Gastrocnemius medialis (tissue), 4 donors: ENCODE data around the gene DPP10. TPM values are rescaled to one million over a fixed set of nuclear protein-coding genes. Genes with fewer than 3 reads are reported as not detected.

Experiments
- ATAC-seq, 2 donors: fragments of 150-250 bp; one replicate each; pipeline ENCODE4 v1.9.1; 2016
- DNase-seq, 2 donors: peaks; one replicate each; pipeline ENCODE4 v3.0.0-alpha.2; 2019
- H3K27ac ChIP-seq, 4 donors: fragments of 200-600 bp; sonication (generic); 1 replicate in 1 of 4; 2 replicates in 3 of 4; pipeline ENCODE4 v1.5.1; 2016 to 2018; ENCODE audit warnings: mild to moderate bottlenecking in 2 of 4, moderate library complexity in 1 of 4
- H3K27me3 ChIP-seq, 3 donors: fragments of 200-600 bp; sonication (generic) in 2 of 3; 1 replicate in 1 of 3; 2 replicates in 2 of 3; pipeline versions ENCODE4 v1.5.1 to v1.6.0; 2016 to 2019; ENCODE audit warnings: mild to moderate bottlenecking in 1 of 3, moderate library complexity in 1 of 3
- H3K36me3 ChIP-seq, 2 donors: fragments of 200-600 bp; sonication (generic) in 1 of 2; one replicate each; pipeline ENCODE4 v1.5.1; 2017 to 2018
- H3K4me1 ChIP-seq, 2 donors: fragments of 200-600 bp; sonication (generic) in 1 of 2; one replicate each; pipeline ENCODE4 v1.5.1; 2016 to 2017; ENCODE audit warnings: mild to moderate bottlenecking in 2 of 2
- H3K4me3 ChIP-seq, 4 donors: fragments of 200-600 bp; sonication (generic) in 3 of 4; 1 replicate in 1 of 4; 2 replicates in 3 of 4; pipeline ENCODE4 v1.5.1; 2016 to 2019; ENCODE audit warnings: mild to moderate bottlenecking in 2 of 4
- H3K9me3 ChIP-seq, 3 donors: fragments of 200-600 bp; sonication (generic) in 2 of 3; 1 replicate in 1 of 3; 2 replicates in 2 of 3; pipeline ENCODE4 v1.5.1; 2016 to 2019
- POLR2A ChIP-seq, 2 donors: fragments of 450-650 bp; IDR thresholded peaks; one replicate each; pipeline ENCODE4 v1.6.1; 2017; ENCODE audit warnings: antibody characterized with exemption in 2 of 2, mild to moderate bottlenecking in 2 of 2, moderate library complexity in 2 of 2
- in situ Hi-C, 4 donors: fragments of 200-750 bp; cut with MboI; loops; one replicate each; pipeline versions ENCODE4 v1.15.0 to v1.8.0; 2017; ENCODE audit warnings: low sequenced_read_pairs in 4 of 4
- intact Hi-C: fragments of 100-400 bp; cut with DNase I; formaldehyde crosslinking; loops from one replicate; pipeline ENCODE4 v1.15.1; 2023; ENCODE audit warnings: low total_unique reads
- total RNA-seq, 4 donors: library from RNA; depleted of rRNA; stranded (reverse); fragments of >200 nt; gene quantifications; one replicate each; pipeline versions ENCODE4 v1.1.0 to v1.2.3, GENCODE V29; 2016
- TF ChIP-seq, protein P1 (sequence below), 5 experiments: fragments of 450-650 bp in 3 of 5; fragments of 200-600 bp in 2 of 5; sonication (generic) in 2 of 5; IDR thresholded peaks in 4 of 5; conservative IDR thresholded peaks in 1 of 5; 1 replicate in 4 of 5; 2 replicates in 1 of 5; pipeline ENCODE4 v1.5.1; 2016 to 2019; ENCODE audit warnings: antibody characterized with exemption in 5 of 5, mild to moderate bottlenecking in 3 of 5, moderate library complexity in 3 of 5

DPP10 gene
- total RNA-seq, 4 donors from 2014 or later: not detected

DNA sequence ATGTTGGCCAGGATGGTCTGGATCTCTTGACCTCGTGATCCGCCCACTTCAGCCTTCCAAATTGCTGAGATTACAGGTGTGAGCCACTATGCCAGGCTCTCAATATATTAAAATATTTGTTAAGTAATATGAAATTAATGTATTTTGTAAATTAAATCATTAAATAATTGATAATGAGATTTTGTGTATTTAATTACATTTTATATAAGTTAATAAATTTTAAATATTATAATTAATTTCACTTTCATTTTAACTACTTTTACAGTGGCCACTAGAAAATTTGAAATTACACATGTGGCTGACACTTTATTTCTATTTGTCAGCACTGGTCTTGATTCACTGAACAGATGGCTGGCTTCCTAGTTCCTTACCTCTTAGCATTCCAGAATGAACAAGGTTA is 102.6 kb downstream of the DPP10 start:
- no peak for ATAC-seq
- in situ Hi-C loops (no loop called here), intact Hi-C loops (no loop called here)
- Histone ChIP-seq H3K4me1 (no peaks in the 10 kb centered on the region), H3K27ac (no peak overlapping the region), H3K9me3 (no peaks in the 10 kb centered on the region), H3K27me3 (no peaks in the 10 kb centered on the region), H3K4me3 (no peak overlapping the region), H3K36me3 (no peaks in the 10 kb centered on the region)
- TF ChIP-seq, protein P1, sequence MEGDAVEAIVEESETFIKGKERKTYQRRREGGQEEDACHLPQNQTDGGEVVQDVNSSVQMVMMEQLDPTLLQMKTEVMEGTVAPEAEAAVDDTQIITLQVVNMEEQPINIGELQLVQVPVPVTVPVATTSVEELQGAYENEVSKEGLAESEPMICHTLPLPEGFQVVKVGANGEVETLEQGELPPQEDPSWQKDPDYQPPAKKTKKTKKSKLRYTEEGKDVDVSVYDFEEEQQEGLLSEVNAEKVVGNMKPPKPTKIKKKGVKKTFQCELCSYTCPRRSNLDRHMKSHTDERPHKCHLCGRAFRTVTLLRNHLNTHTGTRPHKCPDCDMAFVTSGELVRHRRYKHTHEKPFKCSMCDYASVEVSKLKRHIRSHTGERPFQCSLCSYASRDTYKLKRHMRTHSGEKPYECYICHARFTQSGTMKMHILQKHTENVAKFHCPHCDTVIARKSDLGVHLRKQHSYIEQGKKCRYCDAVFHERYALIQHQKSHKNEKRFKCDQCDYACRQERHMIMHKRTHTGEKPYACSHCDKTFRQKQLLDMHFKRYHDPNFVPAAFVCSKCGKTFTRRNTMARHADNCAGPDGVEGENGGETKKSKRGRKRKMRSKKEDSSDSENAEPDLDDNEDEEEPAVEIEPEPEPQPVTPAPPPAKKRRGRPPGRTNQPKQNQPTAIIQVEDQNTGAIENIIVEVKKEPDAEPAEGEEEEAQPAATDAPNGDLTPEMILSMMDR (IDR thresholded peaks at IDR 0.05 in 4 of 5, conservative IDR thresholded peaks at IDR 0.05 in 1 of 5): no peak
- no peak for TF ChIP-seq POLR2A (IDR thresholded peaks at IDR 0.05)
- DNase-seq: no peak

DNA sequence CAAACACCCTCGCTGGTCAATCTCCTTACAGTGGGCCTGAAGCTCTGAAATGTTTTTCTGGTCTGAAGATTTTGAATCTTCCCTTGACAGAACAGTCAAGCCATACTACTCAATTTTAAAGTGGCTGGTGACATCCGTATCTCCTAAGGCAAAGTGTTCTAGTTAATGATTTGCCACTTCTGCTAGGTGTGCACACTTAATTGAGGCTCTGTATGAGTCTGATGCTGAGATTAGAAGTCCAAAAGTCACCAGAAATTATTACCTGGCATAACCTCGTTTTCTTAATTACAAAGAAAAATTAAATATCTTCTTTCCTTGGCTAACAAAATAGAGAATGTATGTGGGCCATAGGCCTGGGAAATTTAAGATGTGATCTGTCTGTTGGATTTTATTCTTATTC is 104.1 kb downstream of the DPP10 start:
- in situ Hi-C loops: no loop called here
- TF ChIP-seq POLR2A (IDR thresholded peaks at IDR 0.05): no peak
- TF ChIP-seq, protein P1 (IDR thresholded peaks at IDR 0.05 in 4 of 5, conservative IDR thresholded peaks at IDR 0.05 in 1 of 5): no peak
- H3K4me1 ChIP-seq: no peaks in the 10 kb centered on the region
- no peak for DNase-seq
- H3K36me3 ChIP-seq: no peaks in the 10 kb centered on the region
- no peak overlapping the region for H3K4me3 ChIP-seq
- H3K27me3 ChIP-seq: no peaks in the 10 kb centered on the region
- no peak for ATAC-seq
- no peaks in the 10 kb centered on the region for H3K9me3 ChIP-seq
- intact Hi-C loops: no loop called here
- H3K27ac ChIP-seq: no peak overlapping the region

DNA sequence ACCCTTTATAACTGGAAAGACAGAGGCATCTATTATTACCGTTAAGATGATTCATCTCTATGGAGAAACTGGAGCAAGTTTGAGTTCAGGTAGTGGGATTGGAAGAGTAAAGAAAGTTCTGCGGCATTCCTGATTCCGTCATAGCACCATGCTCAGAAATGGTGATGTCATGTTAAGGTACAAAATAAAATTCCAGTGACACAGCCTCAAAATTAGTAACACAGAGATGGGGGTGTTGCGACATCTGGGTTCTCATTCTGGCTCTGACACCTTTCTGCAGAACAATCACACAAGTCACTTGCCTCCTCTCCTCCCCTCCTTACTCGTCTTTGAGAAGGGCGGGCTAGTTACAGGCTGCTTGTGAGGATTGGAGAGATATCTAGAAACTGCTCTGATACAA is 105.7 kb downstream of the DPP10 start:
- in situ Hi-C loops: no loop called here
- Histone ChIP-seq H3K4me3 (no peak overlapping the region), H3K27ac (no peak overlapping the region), H3K9me3 (no peaks in the 10 kb centered on the region), H3K4me1 (no peaks in the 10 kb centered on the region), H3K36me3 (no peaks in the 10 kb centered on the region), H3K27me3 (no peaks in the 10 kb centered on the region)
- TF ChIP-seq POLR2A (IDR thresholded peaks at IDR 0.05): no peak
- TF ChIP-seq, protein P1 (IDR thresholded peaks at IDR 0.05 in 4 of 5, conservative IDR thresholded peaks at IDR 0.05 in 1 of 5): no peak
- intact Hi-C loops: no loop called here
- DNase-seq: no peak
- no peak for ATAC-seq

DNA sequence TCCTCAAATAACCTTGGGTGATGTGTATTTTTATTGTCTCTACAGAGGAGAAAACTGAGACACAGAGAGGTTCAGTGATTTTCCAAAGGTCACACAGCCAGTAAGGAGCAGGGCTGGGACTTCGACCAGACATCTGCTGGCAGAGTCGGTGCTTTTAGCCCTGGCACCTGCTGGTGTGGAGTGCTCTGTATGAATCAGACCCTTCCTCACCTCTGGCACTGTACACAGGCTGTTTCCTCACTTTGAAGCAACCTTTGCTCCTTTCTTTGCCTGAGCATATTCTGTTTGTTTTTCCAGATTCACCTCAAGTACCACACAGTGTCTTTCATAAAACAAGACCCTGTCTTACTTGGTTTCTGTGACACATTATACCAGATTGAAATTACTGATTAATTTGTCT is 107.9 kb downstream of the DPP10 start:
- intact Hi-C loops (loop anchor here (10.0 kb wide), 1 partner anchor 576 kb away; no protein-coding TSS in a partner anchor), in situ Hi-C loops (loop anchor here in 1 of 4 donors (10.0 kb wide), 1 partner anchor 576 kb away; no protein-coding TSS in a partner anchor)
- H3K36me3 ChIP-seq: no peaks in the 10 kb centered on the region
- H3K27ac ChIP-seq: no peak overlapping the region
- no peaks in the 10 kb centered on the region for H3K9me3 ChIP-seq
- ATAC-seq (no peak), DNase-seq (no peak)
- H3K4me1 ChIP-seq: no peaks in the 10 kb centered on the region
- no peak for TF ChIP-seq POLR2A (IDR thresholded peaks at IDR 0.05)
- TF ChIP-seq, protein P1 (IDR thresholded peaks at IDR 0.05 in 4 of 5, conservative IDR thresholded peaks at IDR 0.05 in 1 of 5): no peak
- H3K27me3 ChIP-seq: no peaks in the 10 kb centered on the region
- no peak overlapping the region for H3K4me3 ChIP-seq
